ENCODE data around the gene DHX30.

DHX30 gene

GRCh38 chr3:47836986-47837385 is 34.0 kb downstream of the DHX30 start:
- Mint-ChIP-seq H3K4me3 (no peak overlapping the region), H3K27ac (no peak overlapping the region), H3K36me3 (ENCODE audit: low read depth) (peaks cover 45% of the 10 kb centered on the region), H3K27me3 (ENCODE audit: low read depth) (no peaks in the 10 kb centered on the region), H3K9me3 (no peaks in the 10 kb centered on the region), H3K4me1 (ENCODE audit: low read depth) (no peaks in the 10 kb centered on the region)
- DNase-seq (ENCODE audit: low spot score): no peak

GRCh38 chr3:47838503-47838902 is 35.6 kb downstream of the DHX30 start:
- no peak for DNase-seq (ENCODE audit: low spot score)
- Mint-ChIP-seq H3K4me1 (ENCODE audit: low read depth) (no peaks in the 10 kb centered on the region), H3K27ac (no peak overlapping the region), H3K36me3 (ENCODE audit: low read depth) (peaks cover 46% of the 10 kb centered on the region), H3K4me3 (no peak overlapping the region), H3K9me3 (no peaks in the 10 kb centered on the region), H3K27me3 (ENCODE audit: low read depth) (no peaks in the 10 kb centered on the region)

- Mint-ChIP-seq H3K4me1 (ENCODE audit: low read depth) (no peaks in the 10 kb centered on the region), H3K27me3 (ENCODE audit: low read depth) (no peaks in the 10 kb centered on the region), H3K4me3 (no peak overlapping the region), H3K27ac (no peak overlapping the region), H3K36me3 (ENCODE audit: low read depth) (peaks cover 44% of the 10 kb centered on the region), H3K9me3 (no peaks in the 10 kb centered on the region)
- DNase-seq (ENCODE audit: low spot score): no peak
Observed at GRCh38 chr3:47841786-47842349, 38.9 kb downstream of the DHX30 start.

GRCh38 chr3:47846186-47846879 is 43.4 kb downstream of the DHX30 start:
- Mint-ChIP-seq H3K27me3 (ENCODE audit: low read depth) (no peaks in the 10 kb centered on the region), H3K9me3 (no peaks in the 10 kb centered on the region), H3K36me3 (ENCODE audit: low read depth) (peaks cover 42% of the 10 kb centered on the region), H3K27ac (no peak overlapping the region), H3K4me3 (no peak overlapping the region), H3K4me1 (ENCODE audit: low read depth) (no peaks in the 10 kb centered on the region)
- no peak for DNase-seq (ENCODE audit: low spot score)

- DNase-seq (ENCODE audit: low spot score): no peak
- Mint-ChIP-seq H3K4me1 (ENCODE audit: low read depth) (no peaks in the 10 kb centered on the region), H3K9me3 (no peaks in the 10 kb centered on the region), H3K27me3 (ENCODE audit: low read depth) (no peaks in the 10 kb centered on the region), H3K27ac (no peak overlapping the region), H3K36me3 (ENCODE audit: low read depth) (peaks cover 37% of the 10 kb centered on the region), H3K4me3 (no peak overlapping the region)
Observed at GRCh38 chr3:47846880-47847248, 43.9 kb downstream of the DHX30 start.

GRCh38 chr3:47847260-47847659 is 44.3 kb downstream of the DHX30 start:
- Mint-ChIP-seq H3K27ac (no peak overlapping the region), H3K4me1 (ENCODE audit: low read depth) (no peaks in the 10 kb centered on the region), H3K27me3 (ENCODE audit: low read depth) (no peaks in the 10 kb centered on the region)

GRCh38 chr3:47847801-47848518 is 45.0 kb downstream of the DHX30 start:
- Mint-ChIP-seq H3K27me3 (ENCODE audit: low read depth) (no peaks in the 10 kb centered on the region), H3K36me3 (ENCODE audit: low read depth) (peaks cover 37% of the 10 kb centered on the region), H3K9me3 (no peaks in the 10 kb centered on the region), H3K27ac (no peak overlapping the region), H3K4me1 (ENCODE audit: low read depth) (no peaks in the 10 kb centered on the region), H3K4me3 (no peak overlapping the region)
- no peak for DNase-seq (ENCODE audit: low spot score)

More at GRCh38 chr3:47847260-47847659, 44.3 kb downstream of the DHX30 start:
- DNase-seq (ENCODE audit: low spot score): no peak
- Mint-ChIP-seq H3K4me3 (no peak overlapping the region), H3K36me3 (ENCODE audit: low read depth) (peaks cover 38% of the 10 kb centered on the region), H3K9me3 (no peaks in the 10 kb centered on the region)

- Mint-ChIP-seq H3K4me1 (ENCODE audit: low read depth) (no peaks in the 10 kb centered on the region), H3K9me3 (no peaks in the 10 kb centered on the region), H3K27me3 (ENCODE audit: low read depth) (no peaks in the 10 kb centered on the region), H3K4me3 (no peak overlapping the region), H3K36me3 (ENCODE audit: low read depth) (peaks cover 35% of the 10 kb centered on the region), H3K27ac (no peak overlapping the region)
- no peak for DNase-seq (ENCODE audit: low spot score)
Observed at GRCh38 chr3:47848599-47849117, 45.7 kb downstream of the DHX30 start.

- no peak overlapping the region for H3K4me3 Mint-ChIP-seq
- no peak overlapping the region for H3K27ac Mint-ChIP-seq
- peaks cover 30% of the 10 kb centered on the region for H3K36me3 Mint-ChIP-seq (ENCODE audit: low read depth)
- no peaks in the 10 kb centered on the region for H3K27me3 Mint-ChIP-seq (ENCODE audit: low read depth)
- no peaks in the 10 kb centered on the region for H3K9me3 Mint-ChIP-seq
- no peak for DNase-seq (ENCODE audit: low spot score)
- H3K4me1 Mint-ChIP-seq (ENCODE audit: low read depth): no peaks in the 10 kb centered on the region
Observed at GRCh38 chr3:47849186-47849698, 46.3 kb downstream of the DHX30 start.

- Mint-ChIP-seq H3K4me3 (no peak overlapping the region), H3K9me3 (no peaks in the 10 kb centered on the region), H3K4me1 (ENCODE audit: low read depth) (no peaks in the 10 kb centered on the region), H3K27ac (no peak overlapping the region), H3K36me3 (ENCODE audit: low read depth) (peaks cover 26% of the 10 kb centered on the region), H3K27me3 (ENCODE audit: low read depth) (no peaks in the 10 kb centered on the region)
- DNase-seq (ENCODE audit: low spot score): no peak
Observed at GRCh38 chr3:47849699-47850563, 47.0 kb downstream of the DHX30 start.

GRCh38 chr3:47850564-47851410 is 47.8 kb downstream of the DHX30 start:
- peaks cover 21% of the 10 kb centered on the region for H3K36me3 Mint-ChIP-seq (ENCODE audit: low read depth)
- no peaks in the 10 kb centered on the region for H3K4me1 Mint-ChIP-seq (ENCODE audit: low read depth)
- no peaks in the 10 kb centered on the region for H3K27me3 Mint-ChIP-seq (ENCODE audit: low read depth)
- no peak overlapping the region for H3K4me3 Mint-ChIP-seq
- DNase-seq (ENCODE audit: low spot score): no peak
- no peaks in the 10 kb centered on the region for H3K9me3 Mint-ChIP-seq
- peak overlapping the region; percentile 65 for H3K27ac Mint-ChIP-seq

GRCh38 chr3:47851888-47852603 is 49.1 kb downstream of the DHX30 start:
- H3K36me3 Mint-ChIP-seq (ENCODE audit: low read depth): peaks cover 20% of the 10 kb centered on the region
- DNase-seq (ENCODE audit: low spot score): no peak
- H3K4me1 Mint-ChIP-seq (ENCODE audit: low read depth): no peaks in the 10 kb centered on the region
- no peaks in the 10 kb centered on the region for H3K27me3 Mint-ChIP-seq (ENCODE audit: low read depth)
- H3K4me3 Mint-ChIP-seq: no peak overlapping the region
- H3K27ac Mint-ChIP-seq: no peak overlapping the region
- H3K9me3 Mint-ChIP-seq: no peaks in the 10 kb centered on the region
